ENCODE results near the gene LAMA3. TPM values are rescaled to one million over a fixed set of nuclear protein-coding genes. Genes with fewer than 3 reads are reported as not detected.

The LAMA3 gene
- total RNA-seq, 2 donors from 2014 or later = 9.3 to 21.1 TPM

- no peak overlapping the region for H3K4me3 ChIP-seq
- intact Hi-C loops (cut with DNase I) = loop anchor here (10.0 kb wide), 1 partner anchor 101 kb away; no protein-coding TSS in a partner anchor
- H3K4me1 ChIP-seq = no peaks in the 10 kb centered on the region
- H3K27me3 ChIP-seq = no peaks in the 10 kb centered on the region
- ATAC-seq (no peak), DNase-seq (no peak)
- no peaks in the 10 kb centered on the region for H3K36me3 ChIP-seq (replicated peaks in 1 of 2; ENCODE audit: insufficient read depth in 1 of 2, low read depth in 2 of 2)
- H3K27ac ChIP-seq = no peak overlapping the region
- H3K9me3 ChIP-seq = no peaks in the 10 kb centered on the region
- TF ChIP-seq POLR2A (IDR thresholded peaks at IDR 0.05) = no peak
- TF ChIP-seq CTCF (IDR thresholded peaks at IDR 0.05) = no peak
- 71 to 88% methylated on average over 3 of the region's 3 CpGs for WGBS, 2 donors
Observed at GRCh38 chr18:23803755-23804154, 114.5 kb downstream of the LAMA3 start.

GRCh38 chr18:23805898-23806297 is 116.6 kb downstream of the LAMA3 start:
- TF ChIP-seq POLR2A (IDR thresholded peaks at IDR 0.05) = no peak
- 89 to 91% methylated on average over 1 of the region's 1 CpG for WGBS, 2 donors
- intact Hi-C loops (cut with DNase I) = loop anchor here (5.0 to 10.0 kb wide), 2 partner anchors 99 to 184 kb away; no protein-coding TSS in a partner anchor
- DNase-seq (no peak), ATAC-seq (no peak)
- Histone ChIP-seq H3K9me3 (no peaks in the 10 kb centered on the region), H3K4me3 (no peak overlapping the region), H3K36me3 (replicated peaks in 1 of 2; ENCODE audit: insufficient read depth in 1 of 2, low read depth in 2 of 2) (no peaks in the 10 kb centered on the region), H3K27ac (no peak overlapping the region), H3K27me3 (no peaks in the 10 kb centered on the region), H3K4me1 (no peaks in the 10 kb centered on the region)

GRCh38 chr18:23809415-23809814 is 120.2 kb downstream of the LAMA3 start:
- no peak overlapping the region for H3K27ac ChIP-seq
- H3K4me3 ChIP-seq = no peak overlapping the region
- no peaks in the 10 kb centered on the region for H3K27me3 ChIP-seq
- no peaks in the 10 kb centered on the region for H3K4me1 ChIP-seq
- DNase-seq (peak in 1 of 4 donors; percentile 5), ATAC-seq (no peak)
- intact Hi-C loops (cut with DNase I) = loop anchor here (5.0 to 10.0 kb wide), 2 partner anchors 95 to 187 kb away; no protein-coding TSS in a partner anchor
- 53 to 66% methylated on average over 3 of the region's 3 CpGs for WGBS, 2 donors
- TF ChIP-seq POLR2A (IDR thresholded peaks at IDR 0.05) = no peak
- TF ChIP-seq CTCF (IDR thresholded peaks at IDR 0.05) = no peak
- H3K36me3 ChIP-seq (replicated peaks in 1 of 2; ENCODE audit: insufficient read depth in 1 of 2, low read depth in 2 of 2) = no peaks in the 10 kb centered on the region
- no peaks in the 10 kb centered on the region for H3K9me3 ChIP-seq

- no peaks in the 10 kb centered on the region for H3K27me3 ChIP-seq
- no peaks in the 10 kb centered on the region for H3K9me3 ChIP-seq
- TF ChIP-seq POLR2A (IDR thresholded peaks at IDR 0.05) (no peak), CTCF (IDR thresholded peaks at IDR 0.05) (no peak)
- ATAC-seq = no peak
- DNase-seq = no peak
- WGBS, 2 donors = 67 to 90% methylated on average over 1 to 3 of the region's 3 CpGs
- H3K4me3 ChIP-seq = no peak overlapping the region
- no peaks in the 10 kb centered on the region for H3K4me1 ChIP-seq
- intact Hi-C loops (cut with DNase I) = no loop called here
- H3K27ac ChIP-seq = no peak overlapping the region
- H3K36me3 ChIP-seq (replicated peaks in 1 of 2; ENCODE audit: insufficient read depth in 1 of 2, low read depth in 2 of 2) = no peaks in the 10 kb centered on the region
Observed at GRCh38 chr18:23810396-23810795, 121.1 kb downstream of the LAMA3 start.

GRCh38 chr18:23811176-23811575 is 121.9 kb downstream of the LAMA3 start:
- H3K36me3 ChIP-seq (replicated peaks in 1 of 2; ENCODE audit: insufficient read depth in 1 of 2, low read depth in 2 of 2) = no peaks in the 10 kb centered on the region
- H3K27me3 ChIP-seq = no peaks in the 10 kb centered on the region
- no peaks in the 10 kb centered on the region for H3K9me3 ChIP-seq
- H3K4me3 ChIP-seq = no peak overlapping the region
- H3K27ac ChIP-seq = no peak overlapping the region
- WGBS, 2 donors = 71 to 82% methylated on average over 1 to 3 of the region's 3 CpGs
- DNase-seq (no peak), ATAC-seq (no peak)
- H3K4me1 ChIP-seq = no peaks in the 10 kb centered on the region
- intact Hi-C loops (cut with DNase I) = no loop called here
- no peak for TF ChIP-seq CTCF (IDR thresholded peaks at IDR 0.05)
- no peak for TF ChIP-seq POLR2A (IDR thresholded peaks at IDR 0.05)
